GM23338 (cell line): ENCODE data around the gene OPALIN. TPM values are rescaled to one million over a fixed set of nuclear protein-coding genes. Genes with fewer than 3 reads are reported as not detected.

ENCODE experiments used
- ATAC-seq: fragments of 200-7000 bp; cut with Tn5 transposase; 3 replicates; pipeline ENCODE4 v1.9.1; 2020
- DNase-seq: peaks from one replicate; pipeline ENCODE4 v3.0.0-alpha.2; 2015; ENCODE audit warnings: low spot score
- H2AFZ ChIP-seq: fragments of 200-600 bp; sonication (generic); 2 replicates; pipeline ENCODE4 v1.8.0; 2016; ENCODE audit warnings: antibody characterized with exemption, mild to moderate bottlenecking, moderate library complexity
- H3F3A ChIP-seq: fragments of 200-600 bp; sonication (generic); replicated peaks from 2 replicates; pipeline ENCODE4 v1.8.0; 2017; ENCODE audit warnings: antibody characterized with exemption, mixed run types, low read depth
- H3K27ac ChIP-seq: fragments of 200-600 bp; sonication (generic); 2 replicates; pipeline ENCODE4 v1.6.1; 2016; ENCODE audit warnings: low read depth
- H3K27me3 ChIP-seq: fragments of 200-600 bp; sonication (generic); 2 replicates; pipeline ENCODE4 v1.8.0; 2016; ENCODE audit warnings: mild to moderate bottlenecking, mixed run types, moderate library complexity; ENCODE audit not compliant: insufficient read depth
- H3K36me3 ChIP-seq: fragments of 200-600 bp; sonication (generic); 2 replicates; pipeline ENCODE4 v1.8.0; 2016; ENCODE audit warnings: mild to moderate bottlenecking; ENCODE audit not compliant: insufficient read depth
- H3K4me1 ChIP-seq: fragments of 200-600 bp; sonication (generic); 2 replicates; pipeline ENCODE4 v1.8.0; 2016; ENCODE audit warnings: mild to moderate bottlenecking, moderate library complexity; ENCODE audit not compliant: insufficient read depth
- H3K4me2 ChIP-seq: fragments of 200-600 bp; sonication (generic); 2 replicates; pipeline ENCODE4 v1.7.1; 2017; ENCODE audit warnings: mixed run types
- H3K4me3 ChIP-seq: fragments of 200-600 bp; sonication (generic); 2 replicates; pipeline ENCODE4 v1.6.1; 2016; ENCODE audit warnings: mixed run types
- H3K79me2 ChIP-seq: fragments of 200-600 bp; sonication (generic); replicated peaks from 2 replicates; pipeline ENCODE4 v1.8.0; 2017; ENCODE audit warnings: mild to moderate bottlenecking; ENCODE audit not compliant: insufficient read depth
- H3K9me2 ChIP-seq: fragments of 200-600 bp; sonication (generic); 2 replicates; pipeline ENCODE4 v1.8.0; 2017; ENCODE audit not compliant: insufficient read depth
- H4K20me1 ChIP-seq: fragments of 200-600 bp; sonication (generic); replicated peaks from 2 replicates; pipeline ENCODE4 v1.8.0; 2017; ENCODE audit warnings: mild to moderate bottlenecking; ENCODE audit not compliant: insufficient read depth
- H3K27ac Mint-ChIP-seq: 2 replicates; pipeline ENCODE4 v1.8.0; 2020; ENCODE audit warnings: inconsistent platforms, mild to moderate bottlenecking, moderate library complexity, mixed read lengths
- H3K27me3 Mint-ChIP-seq: 3 replicates; pipeline ENCODE4 v1.8.0; 2022; ENCODE audit warnings: low read depth, mild to moderate bottlenecking, moderate library complexity, mixed read lengths, inconsistent platforms; ENCODE audit not compliant: insufficient read depth, poor library complexity
- H3K36me3 Mint-ChIP-seq: 3 replicates; pipeline ENCODE4 v1.8.0; 2021; ENCODE audit warnings: low read depth, mild to moderate bottlenecking, inconsistent platforms, moderate library complexity, mixed read lengths
- H3K4me1 Mint-ChIP-seq: 3 replicates; pipeline ENCODE4 v1.8.0; 2020; ENCODE audit warnings: mild to moderate bottlenecking, inconsistent platforms, mixed read lengths
- H3K4me3 Mint-ChIP-seq: 3 replicates; pipeline ENCODE4 v1.8.0; 2021; ENCODE audit warnings: moderate library complexity, mild to moderate bottlenecking, inconsistent platforms, mixed read lengths
- H3K9me3 Mint-ChIP-seq: 3 replicates; pipeline ENCODE4 v1.8.0; 2020; ENCODE audit warnings: moderate library complexity, mild to moderate bottlenecking, inconsistent platforms, mixed read lengths
- CREB1 ChIP-seq: fragments of 250-450 bp; sonication (Bioruptor Pico); IDR thresholded peaks from 2 replicates; pipeline ENCODE4 v1.5.0; 2020; ENCODE audit warnings: low read depth, mild to moderate bottlenecking, moderate library complexity
- CTCF ChIP-seq, 2 experiments: fragments of 200-600 bp in 1 of 2; sonication (generic) in 1 of 2; conservative IDR thresholded peaks; 2 replicates each; pipeline versions ENCODE4 v1.5.1 to v1.6.1; 2016 to 2017; ENCODE audit warnings: antibody characterized with exemption in 2 of 2, low read depth in 2 of 2, mild to moderate bottlenecking in 2 of 2, moderate library complexity in 1 of 2
- ETS1 ChIP-seq: IDR thresholded peaks from 2 replicates; pipeline ENCODE4 v1.6.1; 2016; ENCODE audit warnings: antibody characterized with exemption
- EZH2 ChIP-seq: fragments of 200-600 bp; sonication (generic); IDR thresholded peaks from one replicate; pipeline ENCODE4 v1.8.0; 2017; ENCODE audit warnings: antibody characterized with exemption, mild to moderate bottlenecking, low read depth; ENCODE audit not compliant: unreplicated experiment
- EZH2phosphoT487 ChIP-seq: fragments of 200-600 bp; sonication (generic); IDR thresholded peaks from one replicate; pipeline ENCODE4 v1.8.1; 2018; ENCODE audit warnings: antibody characterized with exemption; ENCODE audit not compliant: unreplicated experiment
- JUNB ChIP-seq: IDR thresholded peaks from one replicate; pipeline ENCODE4 v1.6.1; 2016; ENCODE audit warnings: antibody characterized with exemption; ENCODE audit not compliant: unreplicated experiment
- NANOG ChIP-seq: IDR thresholded peaks from 2 replicates; pipeline ENCODE4 v1.6.1; 2016; ENCODE audit warnings: antibody characterized with exemption, borderline replicate concordance
- POLR2AphosphoS5 ChIP-seq: IDR thresholded peaks from 2 replicates; pipeline ENCODE4 v1.6.1; 2016; ENCODE audit warnings: antibody characterized with exemption, low read depth
- REST ChIP-seq: IDR thresholded peaks from one replicate; pipeline ENCODE4 v1.6.1; 2018; ENCODE audit warnings: antibody characterized with exemption; ENCODE audit not compliant: unreplicated experiment
- STAT1 ChIP-seq: IDR thresholded peaks from one replicate; pipeline ENCODE4 v1.6.1; 2016; ENCODE audit warnings: antibody characterized with exemption; ENCODE audit not compliant: unreplicated experiment
- ZNF114 ChIP-seq: fragments of 250-450 bp; sonication (Bioruptor Pico); IDR thresholded peaks from 2 replicates; pipeline ENCODE4 v1.5.0; 2020; ENCODE audit warnings: mild to moderate bottlenecking, moderate library complexity
- ZNF331 ChIP-seq: fragments of 250-450 bp; sonication (Bioruptor Pico); IDR thresholded peaks from 2 replicates; pipeline ENCODE4 v1.5.0; 2020; ENCODE audit warnings: low read depth, mild to moderate bottlenecking, moderate library complexity
- polyA plus RNA-seq: library from polyadenylated mRNA; unstranded; fragments of >200 nt; fragmentation: Nextera tagmentation; extraction: Ambion mirVana; gene quantifications from 2 replicates; pipeline ENCODE4 v1.2.1, GENCODE V29; 2016
- total RNA-seq: library from RNA; depleted of rRNA; stranded (reverse); fragments of >200 nt; shearing (Covaris generic); gene quantifications from 2 replicates; pipeline ENCODE4 v1.2.3, GENCODE V29; 2014

Gene OPALIN
- total and polyA plus RNA-seq, 2 experiments from 2014 or later: not detected

- Histone ChIP-seq H2AFZ (peak overlapping the region; percentile 43; the same call in 1 of the 2 replicates), H3K9me2 (0 out of 2 replicates have a peak, but pooled peaks cover 2% of the 10 kb centered on the region), H3K4me3 (no peak overlapping the region), H4K20me1 (no peaks in the 10 kb centered on the region), H3F3A (no peaks in the 10 kb centered on the region), H3K79me2 (no peaks in the 10 kb centered on the region), H3K27me3 (no peaks in the 10 kb centered on the region), H3K4me2 (no peak overlapping the region), H3K4me1 (no peaks in the 10 kb centered on the region), H3K27ac (no peak overlapping the region), H3K36me3 (no peaks in the 10 kb centered on the region)
- TF ChIP-seq EZH2 (no peak), ETS1 (no peak), STAT1 (no peak), REST (no peak), JUNB (no peak), ZNF331 (CRISPR knock-in tag) (no peak), ZNF114 (no peak), NANOG (no peak), CTCF (conservative IDR thresholded peaks at IDR 0.05; ENCODE audit: low read depth in 2 of 2) (no peak), EZH2phosphoT487 (no peak), CREB1 (CRISPR knock-in tag) (no peak), POLR2AphosphoS5 (no peak)
- Mint-ChIP-seq H3K4me3 (no peak overlapping the region), H3K27ac (no peak overlapping the region), H3K9me3 (no peaks in the 10 kb centered on the region), H3K36me3 (no peaks in the 10 kb centered on the region), H3K4me1 (peaks cover 11% of the 10 kb centered on the region), H3K27me3 (peaks cover 9% of the 10 kb centered on the region)
- DNase-seq (no peak), ATAC-seq (no peak)
These were observed 59.4 kb downstream of the OPALIN start for GRCh38 chr10:96299383-96299782.
